Neural cell (in vitro differentiated cells): ENCODE results near the gene PLEKHM3. TPM values are rescaled to one million over a fixed set of nuclear protein-coding genes. Genes with fewer than 3 reads are reported as not detected.

Source experiments
- H2AFZ ChIP-seq: fragments of 200-600, 300-800 bp; sonication (generic), shearing (Covaris generic); 2 replicates; pipeline ENCODE4 v1.6.0; 2014; ENCODE audit warnings: low read depth, mild to moderate bottlenecking, antibody characterized with exemption, low read length, moderate library complexity
- H3F3A ChIP-seq: fragments of 200-600 bp; shearing (Covaris generic); 2 replicates; pipeline ENCODE4 v1.6.1; 2016; ENCODE audit warnings: mild to moderate bottlenecking, moderate library complexity, mixed read lengths, antibody characterized with exemption, low read length; ENCODE audit not compliant: insufficient read depth, poor library complexity, severe bottlenecking
- H3K27ac ChIP-seq: fragments of 200-600, 300-800 bp; sonication (generic), shearing (Covaris generic); 2 replicates; pipeline ENCODE4 v1.5.1; 2014; ENCODE audit warnings: mild to moderate bottlenecking, low read length, moderate library complexity
- H3K27me3 ChIP-seq: fragments of 300-800, 200-600 bp; sonication (generic), shearing (Covaris generic); 2 replicates; pipeline ENCODE4 v1.6.0; 2014; ENCODE audit warnings: mild to moderate bottlenecking, low read depth, low read length, moderate library complexity; ENCODE audit not compliant: insufficient read depth
- H3K36me3 ChIP-seq: fragments of 300-800, 200-600 bp; sonication (generic), shearing (Covaris generic); 2 replicates; pipeline ENCODE4 v1.5.1; 2014; ENCODE audit warnings: mild to moderate bottlenecking, antibody characterized with exemption, low read length, moderate library complexity; ENCODE audit not compliant: insufficient read depth
- H3K4me2 ChIP-seq: fragments of 300-800, 200-600 bp; sonication (generic), shearing (Covaris generic); 2 replicates; pipeline ENCODE4 v1.6.0; 2014; ENCODE audit warnings: mild to moderate bottlenecking, low read length
- H3K4me3 ChIP-seq: fragments of 300-800, 200-600 bp; sonication (generic), shearing (Covaris generic); 2 replicates; pipeline ENCODE4 v1.5.1; 2014; ENCODE audit warnings: mild to moderate bottlenecking, low read length, moderate library complexity
- H3K79me2 ChIP-seq: fragments of 200-600 bp; shearing (Covaris generic); replicated peaks from 2 replicates; pipeline ENCODE4 v1.6.0; 2014; ENCODE audit warnings: mild to moderate bottlenecking, low read length, moderate library complexity; ENCODE audit not compliant: insufficient read depth
- H3K9ac ChIP-seq: fragments of 300-800, 200-600 bp; sonication (generic), shearing (Covaris generic); 2 replicates; pipeline ENCODE4 v1.6.1; 2016; ENCODE audit warnings: mild to moderate bottlenecking, low read length, mixed read lengths
- H3K9me2 ChIP-seq: fragments of 200-600 bp; shearing (Covaris generic); 2 replicates; pipeline ENCODE4 v1.6.1; 2016; ENCODE audit warnings: mild to moderate bottlenecking, low read length, mixed read lengths; ENCODE audit not compliant: insufficient read depth
- H3K9me3 ChIP-seq: fragments of 200-600, 300-800 bp; sonication (generic), shearing (Covaris generic); 2 replicates; pipeline ENCODE4 v1.6.1; 2016; ENCODE audit warnings: mild to moderate bottlenecking, mixed run types, low read length, moderate library complexity, mixed read lengths
- H4K20me1 ChIP-seq: fragments of 200-600 bp; shearing (Covaris generic); 2 replicates; pipeline ENCODE4 v1.6.1; 2016; ENCODE audit warnings: mild to moderate bottlenecking, mixed run types; ENCODE audit not compliant: insufficient read depth
- CTCF ChIP-seq: fragments of 450-650 bp; IDR thresholded peaks from 2 replicates; pipeline ENCODE4 v1.5.1; 2014; ENCODE audit warnings: antibody characterized with exemption, mild to moderate bottlenecking, moderate library complexity; ENCODE audit not compliant: poor library complexity, severe bottlenecking
- EP300 ChIP-seq: fragments of 450-650 bp; conservative IDR thresholded peaks from 2 replicates; pipeline ENCODE4 v1.6.1; 2014; ENCODE audit warnings: antibody characterized with exemption, mild to moderate bottlenecking, moderate library complexity; ENCODE audit not compliant: poor library complexity, severe bottlenecking
- EZH2 ChIP-seq: fragments of 200-600, 300-800 bp; shearing (Covaris generic), sonication (generic); IDR thresholded peaks from 2 replicates; pipeline ENCODE4 v1.6.1; 2014; ENCODE audit warnings: antibody characterized with exemption, low read length, borderline replicate concordance, mild to moderate bottlenecking; ENCODE audit not compliant: insufficient read depth, poor library complexity, severe bottlenecking
- MXI1 ChIP-seq: fragments of 450-650 bp; conservative IDR thresholded peaks from 2 replicates; pipeline ENCODE4 v1.6.1; 2014; ENCODE audit warnings: antibody characterized with exemption, mild to moderate bottlenecking; ENCODE audit not compliant: poor library complexity, severe bottlenecking
- POLR2AphosphoS5 ChIP-seq: IDR thresholded peaks from 2 replicates; pipeline ENCODE4 v1.6.1; 2012
- RAD21 ChIP-seq: fragments of 450-650 bp; conservative IDR thresholded peaks from 2 replicates; pipeline ENCODE4 v1.6.1; 2014; ENCODE audit warnings: antibody characterized with exemption, mild to moderate bottlenecking, moderate library complexity
- REST ChIP-seq: IDR thresholded peaks from 2 replicates; pipeline ENCODE4 v1.6.1; 2012; ENCODE audit warnings: borderline replicate concordance
- SMC3 ChIP-seq: fragments of 450-650 bp; conservative IDR thresholded peaks from 2 replicates; pipeline ENCODE4 v1.6.1; 2014; ENCODE audit warnings: antibody characterized with exemption, mild to moderate bottlenecking, moderate library complexity; ENCODE audit not compliant: poor library complexity
- TAF1 ChIP-seq: IDR thresholded peaks from 2 replicates; pipeline ENCODE4 v1.6.1; 2012; ENCODE audit warnings: low read depth
- polyA plus RNA-seq: library from polyadenylated mRNA; depleted of rRNA; stranded (reverse); fragments of >200 nt; gene quantifications from 2 replicates; pipeline ENCODE4 v1.2.3, GENCODE V29; 2014

PLEKHM3 gene
- polyA plus RNA-seq, 1 donor from 2014 or later: 13.4 TPM

DNA sequence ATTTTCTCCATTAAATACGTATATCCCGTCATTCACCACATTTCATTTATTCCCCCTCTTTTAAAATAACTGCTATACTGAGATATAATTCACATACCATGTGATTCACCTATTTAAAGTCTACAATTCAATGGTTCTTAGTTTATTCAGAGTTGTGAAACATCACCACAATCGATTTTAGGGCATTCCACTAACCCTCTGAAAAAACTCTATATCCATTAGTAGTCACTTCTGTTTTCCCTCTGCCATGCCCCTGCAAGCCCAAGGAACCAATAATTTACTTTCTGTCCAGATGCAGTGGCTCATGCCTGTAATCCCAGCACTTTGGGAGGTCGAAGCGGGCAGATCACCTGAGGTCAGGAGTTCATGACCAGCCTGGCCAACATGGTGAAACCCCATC lies 160.1 kb downstream of the PLEKHM3 start:
- no peak overlapping the region for H2AFZ ChIP-seq
- no peak overlapping the region for H3K4me3 ChIP-seq
- no peaks in the 10 kb centered on the region for H3K27me3 ChIP-seq
- H3F3A ChIP-seq: no peaks in the 10 kb centered on the region
- no peaks in the 10 kb centered on the region for H3K36me3 ChIP-seq
- H3K79me2 ChIP-seq: no peaks in the 10 kb centered on the region
- H3K27ac ChIP-seq: no peak overlapping the region
- H3K4me2 ChIP-seq: no peak overlapping the region
- no peaks in the 10 kb centered on the region for H3K9me2 ChIP-seq
- no peaks in the 10 kb centered on the region for H3K9me3 ChIP-seq
- TF ChIP-seq REST: no peak
- no peak for TF ChIP-seq CTCF
- TF ChIP-seq EZH2: no peak
- no peak for TF ChIP-seq RAD21
- no peak for TF ChIP-seq EP300
- no peak for TF ChIP-seq POLR2AphosphoS5
- TF ChIP-seq TAF1: no peak
- TF ChIP-seq MXI1: no peak
- TF ChIP-seq SMC3: no peak
- H3K9ac ChIP-seq: no peak overlapping the region
- H4K20me1 ChIP-seq: no peaks in the 10 kb centered on the region

DNA sequence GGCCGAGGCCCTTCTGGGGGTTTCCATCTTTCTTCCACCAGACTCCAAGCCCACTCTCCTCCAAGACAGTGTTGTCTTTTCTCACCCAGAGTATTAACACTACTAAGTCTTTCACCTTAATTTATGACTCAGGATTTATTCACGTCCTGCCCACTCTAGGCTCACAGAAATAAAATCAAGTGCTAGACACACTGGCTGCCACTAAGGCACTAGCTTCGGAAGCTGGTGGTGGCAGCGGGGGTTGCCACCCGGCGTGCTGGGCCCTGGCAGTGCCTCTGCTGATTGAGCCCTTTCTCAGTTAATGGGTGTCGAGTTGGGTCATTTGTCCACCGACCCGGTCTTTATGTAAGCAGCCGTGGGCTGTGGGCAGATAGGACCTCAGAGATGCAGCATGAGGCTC lies 162.0 kb downstream of the PLEKHM3 start:
- H3K36me3 ChIP-seq: no peaks in the 10 kb centered on the region
- no peaks in the 10 kb centered on the region for H3K9me3 ChIP-seq
- H3K27ac ChIP-seq: no peak overlapping the region
- no peak overlapping the region for H3K9ac ChIP-seq
- H3K4me3 ChIP-seq: no peak overlapping the region
- no peaks in the 10 kb centered on the region for H3F3A ChIP-seq
- no peaks in the 10 kb centered on the region for H3K9me2 ChIP-seq
- H3K27me3 ChIP-seq: no peaks in the 10 kb centered on the region
- TF ChIP-seq SMC3: no peak
- no peak for TF ChIP-seq TAF1
- TF ChIP-seq RAD21: no peak
- TF ChIP-seq EZH2: no peak
- TF ChIP-seq REST: no peak
- no peaks in the 10 kb centered on the region for H3K79me2 ChIP-seq
- H3K4me2 ChIP-seq: no peak overlapping the region
- H4K20me1 ChIP-seq: no peaks in the 10 kb centered on the region
- H2AFZ ChIP-seq: no peak overlapping the region
